ENCODE measurements around the gene SETDB2. TPM values are rescaled to one million over a fixed set of nuclear protein-coding genes. Genes with fewer than 3 reads are reported as not detected.

SETDB2 gene
- total and polyA plus RNA-seq, 2 of the 13 experiments (the other 11 are each of a cell fraction or from before 2014, with no cell fraction given), result 8.1 to 8.7 TPM

GRCh38 chr13:49421391-49421790 is 22.7 kb upstream of the SETDB2 start (continued):
- TF ChIP-seq ZBTB42 (CRISPR knock-in tag; IDR thresholded peaks at IDR 0.05), result no peak
- TF ChIP-seq KLF12 (CRISPR knock-in tag; IDR thresholded peaks at IDR 0.05; ENCODE audit: borderline replicate concordance), result no peak
- TF ChIP-seq ZNF672 (CRISPR knock-in tag; IDR thresholded peaks at IDR 0.05), result no peak
- TF ChIP-seq ZBTB49 (CRISPR knock-in tag; IDR thresholded peaks at IDR 0.05; ENCODE audit: borderline replicate concordance), result no peak
- no peak for TF ChIP-seq TAF15 (IDR thresholded peaks at IDR 0.05; ENCODE audit: low read depth, low read length, poor library complexity, severe bottlenecking)
- TF ChIP-seq ZBTB38 (CRISPR knock-in tag; IDR thresholded peaks at IDR 0.05), result no peak
- TF ChIP-seq NR0B2 (CRISPR knock-in tag; IDR thresholded peaks at IDR 0.05), result no peak
- no peak for TF ChIP-seq SUZ12 (IDR thresholded peaks at IDR 0.05; ENCODE audit: low read depth, low read length)
- TF ChIP-seq ZNF746 (CRISPR knock-in tag; IDR thresholded peaks at IDR 0.05), result no peak
- TF ChIP-seq ATRX (CRISPR knock-in tag; IDR thresholded peaks at IDR 0.05; ENCODE audit: borderline replicate concordance), result no peak
- TF ChIP-seq MEF2D (CRISPR knock-in tag; IDR thresholded peaks at IDR 0.05), result 0 out of 2 replicates have a peak, but pooled peaks have one; percentile 33
- no peak for TF ChIP-seq TCF7L2 (IDR thresholded peaks at IDR 0.05; ENCODE audit: low read depth, low read length)
- TF ChIP-seq ARNT (IDR thresholded peaks at IDR 0.05), result no peak
- TF ChIP-seq REPIN1 (CRISPR knock-in tag; IDR thresholded peaks at IDR 0.05; ENCODE audit: borderline replicate concordance, low read depth), result no peak
- TF ChIP-seq ARID3A (IDR thresholded peaks at IDR 0.05; ENCODE audit: low read depth, low read length), result no peak
- TF ChIP-seq JARID2 (CRISPR knock-in tag; IDR thresholded peaks at IDR 0.05; ENCODE audit: insufficient replicate concordance), result no peak
- TF ChIP-seq POLR2G (IDR thresholded peaks at IDR 0.05; ENCODE audit: low read depth, low read length), result no peak
- 0 out of 2 replicates have a peak, but pooled peaks have one; percentile 29 for TF ChIP-seq KAT8 (CRISPR knock-in tag; IDR thresholded peaks at IDR 0.05)
- TF ChIP-seq ZNF317 (CRISPR knock-in tag; IDR thresholded peaks at IDR 0.05), result no peak
- TF ChIP-seq ELK4 (CRISPR knock-in tag; IDR thresholded peaks at IDR 0.05; ENCODE audit: borderline replicate concordance), result no peak
- TF ChIP-seq ZNF724P (CRISPR knock-in tag; IDR thresholded peaks at IDR 0.05; ENCODE audit: borderline replicate concordance), result no peak
- TF ChIP-seq USF2 (IDR thresholded peaks at IDR 0.05; ENCODE audit: low read depth, low read length), result no peak
- TF ChIP-seq USF2 (CRISPR knock-in tag; IDR thresholded peaks at IDR 0.05; ENCODE audit: borderline replicate concordance), result no peak
- TF ChIP-seq RELA (CRISPR knock-in tag; IDR thresholded peaks at IDR 0.05), result no peak
